Fibroblast of lung (primary cell): ENCODE measurements around the gene RAP1GAP.

Experiments
- CTCF ChIP-seq, 2 donors: IDR thresholded peaks in 1 of 2; conservative IDR thresholded peaks in 1 of 2; 1 replicate in 1 of 2; 2 replicates in 1 of 2; pipeline ENCODE4 v1.5.1; 2011 to 2012; ENCODE audit warnings: low read length in 2 of 2, control low read depth in 1 of 2, inconsistent platforms in 1 of 2, low read depth in 1 of 2, mild to moderate bottlenecking in 1 of 2
- EZH2 ChIP-seq: IDR thresholded peaks from 2 replicates; pipeline ENCODE4 v1.5.1; 2012; ENCODE audit warnings: low read length, control low read depth, mild to moderate bottlenecking; ENCODE audit errors: missing control alignments

GRCh38 chr1:21599402-21599801, 69.8 kb downstream of the RAP1GAP start:
- TF ChIP-seq CTCF (conservative IDR thresholded peaks at IDR 0.05 in 1 of 2, IDR thresholded peaks at IDR 0.05 in 1 of 2; ENCODE audit: low read depth in 1 of 2, low read length in 2 of 2) = no peak
- TF ChIP-seq EZH2 = no peak
